Measurements from ENCODE around the gene MT1A. TPM values are rescaled to one million over a fixed set of nuclear protein-coding genes. Genes with fewer than 3 reads are reported as not detected.

Gene MT1A
- total RNA-seq, 2 experiments from 2014 or later, result not detected

- Histone ChIP-seq H3K4me3 (ENCODE audit: low read length) (peak overlapping the region; percentile 46), H3K27ac (ENCODE audit: low read depth in 1 of 2, low read length in 2 of 2) (no peak overlapping the region), H3K4me1 (ENCODE audit: insufficient read depth, low read length) (peaks cover 21% of the 10 kb centered on the region), H3K27me3 (ENCODE audit: control insufficient read depth in 1 of 2, insufficient read depth in 2 of 2, low read length in 2 of 2) (peaks cover 14 to 26% of the 10 kb centered on the region in 2 experiments), H3K36me3 (ENCODE audit: insufficient read depth, low read length) (no peaks in the 10 kb centered on the region), H3K9me3 (ENCODE audit: control insufficient read depth in 1 of 2, insufficient read depth in 1 of 2, low read length in 2 of 2) (peaks cover 0 to 5% of the 10 kb centered on the region in 2 experiments)
- Mint-ChIP-seq H3K4me3 (peak overlapping the region; percentile 55), H3K27ac (no peak overlapping the region), H3K27me3 (peaks cover 44% of the 10 kb centered on the region), H3K9me3 (no peaks in the 10 kb centered on the region), H3K4me1 (ENCODE audit: low read depth) (peaks cover 22% of the 10 kb centered on the region), H3K36me3 (ENCODE audit: low read depth) (no peaks in the 10 kb centered on the region)
- intact Hi-C loops (cut with DNase I, micrococcal nuclease), result loop anchor here (1.0 to 2.0 kb wide), 3 partner anchors 41 to 67 kb away; no protein-coding TSS in a partner anchor
- ChIA-PET POLR2A (interaction anchor here (0.9 to 4.0 kb wide), 5 partner anchors 17 to 58 kb away, joined by 3 to 26 read pairs (median 4); partner anchors contain the start of genes MT1E and MT2A), CTCF (interaction anchor here (0.8 to 3.6 kb wide), 8 partner anchors 13 to 67 kb away, joined by 3 to 20 read pairs (median 4); partner anchors contain the start of gene MT1E)
- DNase-seq (no peak), ATAC-seq (ENCODE audit: poor library complexity) (no peak)
- TF ChIP-seq, protein P1, sequence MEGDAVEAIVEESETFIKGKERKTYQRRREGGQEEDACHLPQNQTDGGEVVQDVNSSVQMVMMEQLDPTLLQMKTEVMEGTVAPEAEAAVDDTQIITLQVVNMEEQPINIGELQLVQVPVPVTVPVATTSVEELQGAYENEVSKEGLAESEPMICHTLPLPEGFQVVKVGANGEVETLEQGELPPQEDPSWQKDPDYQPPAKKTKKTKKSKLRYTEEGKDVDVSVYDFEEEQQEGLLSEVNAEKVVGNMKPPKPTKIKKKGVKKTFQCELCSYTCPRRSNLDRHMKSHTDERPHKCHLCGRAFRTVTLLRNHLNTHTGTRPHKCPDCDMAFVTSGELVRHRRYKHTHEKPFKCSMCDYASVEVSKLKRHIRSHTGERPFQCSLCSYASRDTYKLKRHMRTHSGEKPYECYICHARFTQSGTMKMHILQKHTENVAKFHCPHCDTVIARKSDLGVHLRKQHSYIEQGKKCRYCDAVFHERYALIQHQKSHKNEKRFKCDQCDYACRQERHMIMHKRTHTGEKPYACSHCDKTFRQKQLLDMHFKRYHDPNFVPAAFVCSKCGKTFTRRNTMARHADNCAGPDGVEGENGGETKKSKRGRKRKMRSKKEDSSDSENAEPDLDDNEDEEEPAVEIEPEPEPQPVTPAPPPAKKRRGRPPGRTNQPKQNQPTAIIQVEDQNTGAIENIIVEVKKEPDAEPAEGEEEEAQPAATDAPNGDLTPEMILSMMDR (IDR thresholded peaks at IDR 0.05), result no peak
These were observed 5.4 kb downstream of the MT1A start for GRCh38 chr16:56643833-56644232.

DNA sequence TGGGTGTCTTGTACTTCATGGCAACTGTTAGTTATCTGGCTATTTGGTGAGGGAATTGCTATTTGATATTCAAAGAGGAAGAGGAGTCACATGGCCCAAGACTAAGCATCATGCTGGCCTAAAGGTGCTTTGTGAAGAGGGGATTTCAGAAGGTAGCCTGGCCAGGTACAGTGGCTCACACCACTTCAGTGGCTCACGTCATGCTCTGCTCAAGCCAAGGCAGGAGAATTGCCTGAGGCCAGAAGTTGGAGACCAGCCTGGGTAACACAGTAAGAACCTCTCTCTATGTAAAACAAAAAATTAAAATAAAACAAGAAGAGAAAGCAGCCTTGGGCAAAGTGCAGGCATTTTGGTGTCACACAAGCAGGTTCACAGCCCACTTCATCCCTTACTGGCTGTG lies 6.8 kb downstream of the MT1A start:
- peaks cover 21% of the 10 kb centered on the region for H3K4me1 ChIP-seq (ENCODE audit: insufficient read depth, low read length)
- no peaks in the 10 kb centered on the region for H3K9me3 Mint-ChIP-seq
- TF ChIP-seq, protein P1 (IDR thresholded peaks at IDR 0.05), result no peak
- ChIA-PET CTCF (no interaction called here), POLR2A (no interaction called here)
- peaks cover 43% of the 10 kb centered on the region for H3K27me3 Mint-ChIP-seq
- no peaks in the 10 kb centered on the region for H3K36me3 ChIP-seq (ENCODE audit: insufficient read depth, low read length)
- H3K4me1 Mint-ChIP-seq (ENCODE audit: low read depth), result peaks cover 21% of the 10 kb centered on the region
- no peaks in the 10 kb centered on the region for H3K36me3 Mint-ChIP-seq (ENCODE audit: low read depth)
- no peak overlapping the region for H3K27ac Mint-ChIP-seq
- DNase-seq (no peak), ATAC-seq (ENCODE audit: poor library complexity) (no peak)
- H3K27me3 ChIP-seq (ENCODE audit: control insufficient read depth in 1 of 2, insufficient read depth in 2 of 2, low read length in 2 of 2), result peaks cover 3 to 18% of the 10 kb centered on the region in 2 experiments
- H3K27ac ChIP-seq (ENCODE audit: low read depth in 1 of 2, low read length in 2 of 2), result no peak overlapping the region
- H3K4me3 ChIP-seq (ENCODE audit: low read length), result no peak overlapping the region
- H3K9me3 ChIP-seq (ENCODE audit: control insufficient read depth in 1 of 2, insufficient read depth in 1 of 2, low read length in 2 of 2), result peaks cover 0 to 5% of the 10 kb centered on the region in 2 experiments
- H3K4me3 Mint-ChIP-seq, result no peak overlapping the region
- intact Hi-C loops (cut with DNase I, micrococcal nuclease), result no loop called here

GRCh38 chr16:56645838-56646237 lies 7.4 kb downstream of the MT1A start:
- POLR2A ChIA-PET, result no interaction called here
- no peak overlapping the region for H3K27ac ChIP-seq (ENCODE audit: low read depth in 1 of 2, low read length in 2 of 2)
- H3K9me3 ChIP-seq (ENCODE audit: control insufficient read depth in 1 of 2, insufficient read depth in 1 of 2, low read length in 2 of 2), result peaks cover 0 to 5% of the 10 kb centered on the region in 2 experiments
- DNase-seq (no peak), ATAC-seq (ENCODE audit: poor library complexity) (no peak)
- peaks cover 3 to 18% of the 10 kb centered on the region in 2 experiments for H3K27me3 ChIP-seq (ENCODE audit: control insufficient read depth in 1 of 2, insufficient read depth in 2 of 2, low read length in 2 of 2)
- no peak overlapping the region for H3K4me3 ChIP-seq (ENCODE audit: low read length)
- Mint-ChIP-seq H3K4me1 (ENCODE audit: low read depth) (peaks cover 21% of the 10 kb centered on the region), H3K27ac (no peak overlapping the region), H3K36me3 (ENCODE audit: low read depth) (no peaks in the 10 kb centered on the region), H3K4me3 (no peak overlapping the region), H3K9me3 (no peaks in the 10 kb centered on the region), H3K27me3 (peaks cover 42% of the 10 kb centered on the region)
- peaks cover 21% of the 10 kb centered on the region for H3K4me1 ChIP-seq (ENCODE audit: insufficient read depth, low read length)
- CTCF ChIA-PET, result no interaction called here
- no peaks in the 10 kb centered on the region for H3K36me3 ChIP-seq (ENCODE audit: insufficient read depth, low read length)
- intact Hi-C loops (cut with DNase I, micrococcal nuclease), result no loop called here
- TF ChIP-seq, protein P1 (IDR thresholded peaks at IDR 0.05), result no peak
